H9 (cell line): ENCODE measurements around the gene LAMA5. TPM values are rescaled to one million over a fixed set of nuclear protein-coding genes. Genes with fewer than 3 reads are reported as not detected.

Experiments
- DNase-seq: peaks from one replicate; pipeline ENCODE4 v3.0.0-alpha.2; 2017
- H2AFZ ChIP-seq: one replicate; pipeline ENCODE4 v1.6.1; 2013; ENCODE audit warnings: mild to moderate bottlenecking, low read length, control low read depth, moderate library complexity
- H2AK5ac ChIP-seq: 2 replicates; pipeline ENCODE4 v1.6.1; 2013; ENCODE audit warnings: low read length, control low read depth, mixed read lengths; ENCODE audit not compliant: insufficient read length
- H2BK120ac ChIP-seq: one replicate; pipeline ENCODE4 v1.6.1; 2013; ENCODE audit warnings: low read depth, mild to moderate bottlenecking, low read length, control low read depth, inconsistent platforms; ENCODE audit not compliant: poor library complexity, severe bottlenecking
- H2BK12ac ChIP-seq: 2 replicates; pipeline ENCODE4 v1.6.1; 2013; ENCODE audit warnings: low read length, control low read depth, mixed read lengths, low read depth; ENCODE audit not compliant: insufficient read length
- H2BK15ac ChIP-seq: 2 replicates; pipeline ENCODE4 v1.6.1; 2013; ENCODE audit warnings: low read depth, low read length, control low read depth
- H2BK20ac ChIP-seq: one replicate; pipeline ENCODE4 v1.6.1; 2013; ENCODE audit warnings: low read depth, mild to moderate bottlenecking, low read length, control low read depth, inconsistent platforms; ENCODE audit not compliant: poor library complexity, severe bottlenecking
- H2BK5ac ChIP-seq: 2 replicates; pipeline ENCODE4 v1.6.1; 2013; ENCODE audit warnings: low read length, control low read depth, mixed read lengths; ENCODE audit not compliant: insufficient read length
- H3K14ac ChIP-seq: 2 replicates; pipeline ENCODE4 v1.6.1; 2013; ENCODE audit warnings: low read length, control low read depth; ENCODE audit not compliant: insufficient read depth
- H3K18ac ChIP-seq: 2 replicates; pipeline ENCODE4 v1.6.1; 2013; ENCODE audit warnings: low read depth, mild to moderate bottlenecking, mixed read lengths, low read length, control low read depth; ENCODE audit not compliant: insufficient read length
- H3K23ac ChIP-seq: 2 replicates; pipeline ENCODE4 v1.6.1; 2013; ENCODE audit warnings: low read length, control low read depth, mixed read lengths, low read depth; ENCODE audit not compliant: insufficient read length
- H3K23me2 ChIP-seq: 2 replicates; pipeline ENCODE4 v1.6.1; 2013; ENCODE audit warnings: low read depth, mild to moderate bottlenecking, mixed read lengths, low read length, control low read depth; ENCODE audit not compliant: insufficient read length, poor library complexity, severe bottlenecking
- H3K27ac ChIP-seq: 2 replicates; pipeline ENCODE4 v1.5.1; 2013; ENCODE audit warnings: low read length, control low read depth, mixed read lengths, low read depth; ENCODE audit not compliant: insufficient read length
- H3K27me3 ChIP-seq: 2 replicates; pipeline ENCODE4 v1.6.1; 2013; ENCODE audit warnings: low read length, control low read depth, inconsistent platforms; ENCODE audit not compliant: insufficient read depth
- H3K4ac ChIP-seq: 2 replicates; pipeline ENCODE4 v1.6.1; 2013; ENCODE audit warnings: low read depth, mild to moderate bottlenecking, control low read depth, inconsistent platforms, low read length, moderate library complexity
- H3K4me1 ChIP-seq: 2 replicates; pipeline ENCODE4 v1.6.1; 2013; ENCODE audit warnings: low read length, control low read depth, inconsistent platforms; ENCODE audit not compliant: insufficient read depth
- H3K4me2 ChIP-seq: 2 replicates; pipeline ENCODE4 v1.6.1; 2013; ENCODE audit warnings: low read length, control low read depth, mixed read lengths; ENCODE audit not compliant: insufficient read length, insufficient read depth
- H3K56ac ChIP-seq: 2 replicates; pipeline ENCODE4 v1.6.1; 2013; ENCODE audit warnings: low read depth, mild to moderate bottlenecking, mixed read lengths, low read length, control low read depth; ENCODE audit not compliant: insufficient read length
- H3K79me1 ChIP-seq: 2 replicates; pipeline ENCODE4 v1.6.1; 2013; ENCODE audit warnings: low read depth, mild to moderate bottlenecking, moderate library complexity, low read length, control low read depth, inconsistent platforms; ENCODE audit not compliant: insufficient read depth, poor library complexity, severe bottlenecking
- H3K79me2 ChIP-seq: 2 replicates; pipeline ENCODE4 v1.6.1; 2013; ENCODE audit warnings: low read length, control low read depth, inconsistent platforms; ENCODE audit not compliant: insufficient read depth
- H3K9ac ChIP-seq: 2 replicates; pipeline ENCODE4 v1.6.1; 2013; ENCODE audit warnings: low read length, control low read depth, mixed read lengths; ENCODE audit not compliant: insufficient read length; ENCODE audit errors: extremely low read depth
- H3K9me3 ChIP-seq: one replicate; pipeline ENCODE4 v1.6.1; 2013; ENCODE audit warnings: low read depth, low read length, inconsistent platforms; ENCODE audit not compliant: control insufficient read depth
- H3T11ph ChIP-seq: one replicate; pipeline ENCODE4 v1.6.1; 2013; ENCODE audit warnings: mild to moderate bottlenecking, low read length, control low read depth, inconsistent platforms
- H4K20me1 ChIP-seq: one replicate; pipeline ENCODE4 v1.6.1; 2013; ENCODE audit not compliant: control insufficient read depth, insufficient read length, insufficient read depth
- H4K5ac ChIP-seq: 2 replicates; pipeline ENCODE4 v1.6.1; 2013; ENCODE audit warnings: low read depth, mild to moderate bottlenecking, mixed read lengths, low read length, control low read depth; ENCODE audit not compliant: insufficient read length
- H4K8ac ChIP-seq: replicated peaks from 2 replicates; pipeline ENCODE4 v1.6.1; 2013; ENCODE audit warnings: low read length, control low read depth, mixed read lengths, low read depth; ENCODE audit not compliant: insufficient read length
- H4K91ac ChIP-seq: 2 replicates; pipeline ENCODE4 v1.6.1; 2013; ENCODE audit warnings: low read depth, mild to moderate bottlenecking, moderate library complexity, mixed read lengths, low read length, control low read depth; ENCODE audit not compliant: insufficient read length
- H3K27ac Mint-ChIP-seq, 3 experiments: 2 replicates in 2 of 3; 3 replicates in 1 of 3; pipeline ENCODE4 v1.8.0; 2020 to 2021; ENCODE audit warnings: mixed read lengths in 3 of 3, mild to moderate bottlenecking in 1 of 3, moderate library complexity in 1 of 3
- H3K27me3 Mint-ChIP-seq: 2 replicates; pipeline ENCODE4 v1.8.0; 2021; ENCODE audit warnings: low read depth, mild to moderate bottlenecking, moderate library complexity, mixed read lengths
- H3K36me3 Mint-ChIP-seq, 3 experiments: 2 replicates in 2 of 3; 3 replicates in 1 of 3; pipeline ENCODE4 v1.8.0; 2020 to 2021; ENCODE audit warnings: low read depth in 3 of 3, mixed read lengths in 3 of 3; ENCODE audit not compliant: insufficient read depth in 1 of 3
- H3K4me1 Mint-ChIP-seq, 2 experiments: 2 replicates each; pipeline ENCODE4 v1.8.0; 2020; ENCODE audit warnings: mixed read lengths in 2 of 2
- H3K4me3 Mint-ChIP-seq, 2 experiments: 2 replicates in 1 of 2; 3 replicates in 1 of 2; pipeline ENCODE4 v1.8.0; 2020 to 2021; ENCODE audit warnings: mild to moderate bottlenecking in 2 of 2, mixed read lengths in 2 of 2, moderate library complexity in 1 of 2
- H3K9me3 Mint-ChIP-seq, 2 experiments: 2 replicates in 1 of 2; 3 replicates in 1 of 2; pipeline ENCODE4 v1.8.0; 2020; ENCODE audit warnings: mild to moderate bottlenecking in 2 of 2, mixed read lengths in 2 of 2, moderate library complexity in 1 of 2
- CTCF ChIP-seq: fragments of 200-600 bp; sonication (generic); conservative IDR thresholded peaks from 3 replicates; pipeline ENCODE4 v1.8.0; 2021; ENCODE audit warnings: antibody characterized with exemption, mild to moderate bottlenecking
- WGBS: extraction: QIAGEN DNeasy Blood & Tissue Kit; methylation state at CpG from one replicate; pipeline ENCODE4 v1.1.7; 2013; ENCODE audit warnings: missing lambda C conversion rate, low lambda C conversion rate, mixed read lengths; ENCODE audit not compliant: insufficient read length; ENCODE audit errors: extremely low coverage; 5-methylcytosine and 5-hydroxymethylcytosine counted together
- total RNA-seq: library from RNA; stranded (reverse); gene quantifications from 2 replicates; pipeline ENCODE4 v1.2.1, GENCODE V29; 2021

LAMA5 gene
- total RNA-seq, 1 experiment from 2014 or later = 200 TPM

GRCh38 chr20:62310757-62311121 is 56.4 kb downstream of the LAMA5 start:
- TF ChIP-seq CTCF = no peak
- H3K4ac ChIP-seq = no peak overlapping the region

More at GRCh38 chr20:62310757-62311121, 56.4 kb downstream of the LAMA5 start:
- no peaks in the 10 kb centered on the region for H3K23me2 ChIP-seq
- H3T11ph ChIP-seq = no peak overlapping the region
- WGBS = no CpG with 5 or more reads among the region's 25 CpGs
- H4K8ac ChIP-seq = no peak overlapping the region
- no peaks in the 10 kb centered on the region for H3K9me3 ChIP-seq
- no peak overlapping the region for H2AFZ ChIP-seq
- peaks cover 18 to 63% (median 63%) of the 10 kb centered on the region in 3 experiments for H3K36me3 Mint-ChIP-seq
- no peak overlapping the region for H3K9ac ChIP-seq
- H2AK5ac ChIP-seq = no peak overlapping the region
- no peak overlapping the region for H2BK15ac ChIP-seq
- H3K4me1 ChIP-seq = no peaks in the 10 kb centered on the region
- no peak overlapping the region for H3K14ac ChIP-seq
- H4K20me1 ChIP-seq = no peaks in the 10 kb centered on the region
- H3K4me2 ChIP-seq = no peak overlapping the region
- H2BK20ac ChIP-seq = no peak overlapping the region
- no peak overlapping the region for H2BK5ac ChIP-seq
- no peaks in the 10 kb centered on the region for H3K9me3 Mint-ChIP-seq
- no peak overlapping the region; a peak in 1 of 7 replicates for H3K27ac Mint-ChIP-seq
- no peak overlapping the region for H2BK12ac ChIP-seq
- no peak for DNase-seq
- no peak overlapping the region for H4K5ac ChIP-seq
- no peak overlapping the region for H3K18ac ChIP-seq
- no peaks in the 10 kb centered on the region for H3K79me2 ChIP-seq
- no peaks in the 10 kb centered on the region for H3K27me3 ChIP-seq
- H3K23ac ChIP-seq = no peak overlapping the region
- H3K56ac ChIP-seq = no peak overlapping the region
- no peak overlapping the region for H2BK120ac ChIP-seq
- no peak overlapping the region for H4K91ac ChIP-seq
- no peaks in the 10 kb centered on the region for H3K27me3 Mint-ChIP-seq
- no peaks in the 10 kb centered on the region for H3K79me1 ChIP-seq
- no peaks in the 10 kb centered on the region for H3K4me1 Mint-ChIP-seq
- H3K4me3 Mint-ChIP-seq = no peak overlapping the region
- no peak overlapping the region for H3K27ac ChIP-seq
